Measurements from ENCODE around the gene MEGF8. TPM values are rescaled to one million over a fixed set of nuclear protein-coding genes. Genes with fewer than 3 reads are reported as not detected.
A peak's percentile ranks its signal among the peaks of the same experiment; 100 is the strongest.

MEGF8 gene
- total and polyA plus RNA-seq, 4 donors: 6.0 to 21.7 (median 11.1) TPM

- Histone ChIP-seq H3K36me3 (ENCODE audit: control insufficient read depth in 4 of 4, insufficient read depth in 4 of 4, low read length in 4 of 4) (no peaks in the 10 kb centered on the region), H3K27ac (ENCODE audit: low read depth in 1 of 2, low read length in 1 of 2) (peak overlapping the region in 1 of 2 donors; percentile 78), H3K4me1 (ENCODE audit: control insufficient read depth in 5 of 5, insufficient read depth in 5 of 5, low read length in 5 of 5) (peaks cover 0 to 27% (median 13%) of the 10 kb centered on the region in 5 donors), H3K9ac (ENCODE audit: insufficient read depth in 1 of 2, low read length in 2 of 2) (no peak overlapping the region), H3K27me3 (ENCODE audit: control insufficient read depth in 3 of 3, insufficient read depth in 3 of 3, low read length in 2 of 3) (no peaks in the 10 kb centered on the region), H3K9me3 (ENCODE audit: control insufficient read depth in 4 of 4, insufficient read depth in 3 of 4, low read length in 3 of 4) (no peaks in the 10 kb centered on the region), H3K4me3 (no peak overlapping the region)
- DNase-seq: no peak
- ATAC-seq (ENCODE audit: insufficient read depth, low FRiP score): no peak
- TF ChIP-seq, protein P1, sequence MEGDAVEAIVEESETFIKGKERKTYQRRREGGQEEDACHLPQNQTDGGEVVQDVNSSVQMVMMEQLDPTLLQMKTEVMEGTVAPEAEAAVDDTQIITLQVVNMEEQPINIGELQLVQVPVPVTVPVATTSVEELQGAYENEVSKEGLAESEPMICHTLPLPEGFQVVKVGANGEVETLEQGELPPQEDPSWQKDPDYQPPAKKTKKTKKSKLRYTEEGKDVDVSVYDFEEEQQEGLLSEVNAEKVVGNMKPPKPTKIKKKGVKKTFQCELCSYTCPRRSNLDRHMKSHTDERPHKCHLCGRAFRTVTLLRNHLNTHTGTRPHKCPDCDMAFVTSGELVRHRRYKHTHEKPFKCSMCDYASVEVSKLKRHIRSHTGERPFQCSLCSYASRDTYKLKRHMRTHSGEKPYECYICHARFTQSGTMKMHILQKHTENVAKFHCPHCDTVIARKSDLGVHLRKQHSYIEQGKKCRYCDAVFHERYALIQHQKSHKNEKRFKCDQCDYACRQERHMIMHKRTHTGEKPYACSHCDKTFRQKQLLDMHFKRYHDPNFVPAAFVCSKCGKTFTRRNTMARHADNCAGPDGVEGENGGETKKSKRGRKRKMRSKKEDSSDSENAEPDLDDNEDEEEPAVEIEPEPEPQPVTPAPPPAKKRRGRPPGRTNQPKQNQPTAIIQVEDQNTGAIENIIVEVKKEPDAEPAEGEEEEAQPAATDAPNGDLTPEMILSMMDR (IDR thresholded peaks at IDR 0.05; ENCODE audit: control extremely low read depth, extremely low read depth): no peak
- 44 to 69% methylated on average over 4 of the region's 4 CpGs for WGBS, 2 donors
Measured at GRCh38 chr19:42421101-42421500, 95.7 kb downstream of the MEGF8 start.

- 67% methylated on average over 9 of the region's 9 CpGs for WGBS, 2 donors
- H3K4me3 ChIP-seq: no peak overlapping the region
- TF ChIP-seq, protein P1 (IDR thresholded peaks at IDR 0.05; ENCODE audit: control extremely low read depth, extremely low read depth): no peak
- H3K9me3 ChIP-seq (ENCODE audit: control insufficient read depth in 4 of 4, insufficient read depth in 3 of 4, low read length in 3 of 4): no peaks in the 10 kb centered on the region
- peak overlapping the region; percentile 78 to 87 for H3K27ac ChIP-seq (ENCODE audit: low read depth in 1 of 2, low read length in 1 of 2)
- H3K9ac ChIP-seq (ENCODE audit: insufficient read depth in 1 of 2, low read length in 2 of 2): no peak overlapping the region
- H3K27me3 ChIP-seq (ENCODE audit: control insufficient read depth in 3 of 3, insufficient read depth in 3 of 3, low read length in 2 of 3): no peaks in the 10 kb centered on the region
- DNase-seq (no peak), ATAC-seq (ENCODE audit: insufficient read depth, low FRiP score) (no peak)
- peaks cover 0 to 27% (median 13%) of the 10 kb centered on the region in 5 donors for H3K4me1 ChIP-seq (ENCODE audit: control insufficient read depth in 5 of 5, insufficient read depth in 5 of 5, low read length in 5 of 5)
- H3K36me3 ChIP-seq (ENCODE audit: control insufficient read depth in 4 of 4, insufficient read depth in 4 of 4, low read length in 4 of 4): no peaks in the 10 kb centered on the region
Measured at GRCh38 chr19:42421591-42422031, 96.2 kb downstream of the MEGF8 start.

DNA sequence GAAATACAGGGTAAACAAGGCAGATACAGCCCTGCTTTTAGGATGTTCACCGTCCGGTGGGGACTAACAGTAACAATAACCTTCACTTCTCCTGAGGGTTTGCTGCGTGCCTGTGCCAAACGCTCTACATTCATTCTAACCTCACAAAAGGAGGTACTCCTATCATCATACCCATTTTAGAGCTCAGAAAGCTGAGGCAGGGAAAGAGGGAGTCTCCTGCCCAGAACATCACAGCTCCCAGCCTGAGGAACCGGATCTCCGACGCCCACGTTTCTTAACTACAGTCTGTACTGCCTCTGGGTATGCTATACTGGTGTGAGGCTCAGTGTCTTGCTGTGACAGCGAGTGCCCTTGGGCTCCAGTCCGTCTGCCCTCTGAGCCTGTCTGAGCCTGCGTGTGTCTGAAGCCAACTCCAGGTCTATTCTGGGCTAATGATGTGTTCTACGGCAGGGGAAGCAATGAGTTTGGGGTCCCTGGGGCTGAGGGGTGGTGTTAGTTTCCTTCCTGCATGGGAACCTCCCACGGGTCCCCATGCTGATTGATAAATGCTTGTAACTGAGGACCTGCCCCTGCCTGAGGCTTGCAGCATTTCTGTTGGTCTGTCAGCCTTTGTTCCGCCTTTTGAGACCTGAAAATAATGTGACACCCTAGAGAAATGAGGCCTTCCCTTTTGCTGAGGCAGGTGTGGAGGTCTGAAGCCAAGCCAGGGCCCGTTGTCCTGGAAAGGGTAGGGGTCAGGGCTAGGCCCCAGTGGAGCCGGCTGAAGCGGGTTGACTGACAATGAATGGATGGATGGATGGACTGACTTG lies 96.9 kb downstream of the MEGF8 start:
- DNase-seq (no peak), ATAC-seq (ENCODE audit: insufficient read depth, low FRiP score) (no peak)
- peaks cover 0 to 27% (median 13%) of the 10 kb centered on the region in 5 donors for H3K4me1 ChIP-seq (ENCODE audit: control insufficient read depth in 5 of 5, insufficient read depth in 5 of 5, low read length in 5 of 5)
- WGBS, 2 donors: 58 to 63% methylated on average over 17 of the region's 17 CpGs
- H3K27me3 ChIP-seq (ENCODE audit: control insufficient read depth in 3 of 3, insufficient read depth in 3 of 3, low read length in 2 of 3): no peaks in the 10 kb centered on the region
- TF ChIP-seq, protein P1 (IDR thresholded peaks at IDR 0.05; ENCODE audit: control extremely low read depth, extremely low read depth): no peak
- no peaks in the 10 kb centered on the region for H3K36me3 ChIP-seq (ENCODE audit: control insufficient read depth in 4 of 4, insufficient read depth in 4 of 4, low read length in 4 of 4)
- peak overlapping the region; percentile 73 to 87 for H3K27ac ChIP-seq (ENCODE audit: low read depth in 1 of 2, low read length in 1 of 2)
- H3K9ac ChIP-seq (ENCODE audit: insufficient read depth in 1 of 2, low read length in 2 of 2): no peak overlapping the region
- peak overlapping the region; percentile 57 for H3K4me3 ChIP-seq
- H3K9me3 ChIP-seq (ENCODE audit: control insufficient read depth in 4 of 4, insufficient read depth in 3 of 4, low read length in 3 of 4): no peaks in the 10 kb centered on the region

All from lung (tissue), 12 donors.